GM19467 (cell line): ENCODE measurements around the gene CACNB2.

Experiments used
- ATAC-seq: cut with Tn5 transposase; IDR thresholded peaks from one replicate; pipeline ENCODE4 v1.9.1; 2021; ENCODE audit warnings: mild to moderate bottlenecking, moderate library complexity; ENCODE audit not compliant: unreplicated experiment

The CACNB2 gene

GRCh38 chr10:18328941-18329340 is 188.7 kb downstream of the CACNB2 start:
- no peak for ATAC-seq

GRCh38 chr10:18332048-18332447 is 191.8 kb downstream of the CACNB2 start:
- ATAC-seq: no peak

GRCh38 chr10:18332484-18332883 is 192.3 kb downstream of the CACNB2 start:
- no peak for ATAC-seq

- ATAC-seq: no peak
These were observed 193.4 kb downstream of the CACNB2 start for GRCh38 chr10:18333621-18334020.

- no peak for ATAC-seq
These were observed 194.1 kb downstream of the CACNB2 start for GRCh38 chr10:18334116-18334867.

- ATAC-seq: no peak
These were observed 200.3 kb downstream of the CACNB2 start for GRCh38 chr10:18340496-18341051.

GRCh38 chr10:18341055-18341454 is 200.8 kb downstream of the CACNB2 start:
- ATAC-seq: no peak

GRCh38 chr10:18343573-18343972 is 203.3 kb downstream of the CACNB2 start:
- no peak for ATAC-seq

DNA sequence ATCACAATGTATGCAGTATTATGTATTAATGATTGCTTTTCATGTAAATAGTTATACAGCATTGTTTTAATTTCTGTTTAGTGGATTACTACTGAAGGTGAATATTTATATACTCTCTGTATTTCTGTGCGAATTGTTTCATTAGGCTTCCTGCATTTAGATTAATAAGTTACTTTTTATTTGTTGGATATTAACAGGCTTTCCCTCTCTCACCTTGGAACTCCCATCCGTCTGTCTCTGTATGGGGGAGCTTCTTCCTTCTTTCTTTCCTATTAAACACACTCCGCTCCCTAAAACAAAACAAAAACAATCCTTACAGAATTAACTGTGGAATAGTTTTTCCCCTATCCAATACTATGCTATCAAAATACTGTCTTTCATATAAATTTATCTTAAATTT is 205.1 kb downstream of the CACNB2 start:
- ATAC-seq: no peak

DNA sequence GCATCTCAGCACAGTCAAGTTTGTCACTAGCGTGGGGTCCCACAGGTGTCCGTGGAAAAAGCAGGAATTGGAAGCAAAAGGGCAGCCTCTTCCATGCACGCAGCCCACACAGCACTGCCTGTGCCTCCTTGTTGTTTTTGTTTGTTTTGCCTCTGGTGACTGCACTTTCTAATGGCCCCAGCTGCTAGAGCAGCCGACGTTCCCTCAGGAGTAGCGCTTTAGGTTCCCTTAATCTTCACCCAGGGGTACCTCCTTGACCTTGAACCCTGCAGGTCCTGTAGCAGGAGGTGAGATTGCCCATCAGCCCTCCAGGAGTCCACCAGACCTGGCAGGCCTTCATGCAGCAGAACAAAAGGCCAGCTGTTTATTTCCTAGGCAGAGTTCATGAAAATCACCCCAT is 210.1 kb downstream of the CACNB2 start:
- ATAC-seq: no peak

GRCh38 chr10:18351421-18351820 is 211.2 kb downstream of the CACNB2 start:
- no peak for ATAC-seq

GRCh38 chr10:18352175-18352574 is 212.0 kb downstream of the CACNB2 start:
- ATAC-seq: no peak

DNA sequence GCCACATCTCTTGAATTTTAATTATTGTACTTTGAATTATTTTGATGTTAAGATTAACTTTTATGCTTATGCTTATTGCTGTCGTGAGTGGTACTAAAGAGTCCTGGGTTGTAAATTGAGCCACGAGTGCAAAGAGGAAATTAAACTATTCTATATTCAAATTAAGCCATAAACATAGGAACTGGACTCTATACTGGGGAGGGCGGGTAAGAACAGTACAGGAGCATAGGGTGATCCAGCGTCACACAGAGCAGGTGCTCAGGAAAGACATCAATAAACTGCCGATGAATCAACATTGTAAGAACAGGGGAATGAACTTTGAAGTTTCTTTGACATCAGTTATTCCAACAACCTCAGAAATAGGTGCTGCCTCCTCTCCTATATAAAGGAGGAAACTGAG is 219.6 kb downstream of the CACNB2 start:
- no peak for ATAC-seq

- no peak for ATAC-seq
These were observed 222.7 kb downstream of the CACNB2 start for GRCh38 chr10:18362892-18363291.

DNA sequence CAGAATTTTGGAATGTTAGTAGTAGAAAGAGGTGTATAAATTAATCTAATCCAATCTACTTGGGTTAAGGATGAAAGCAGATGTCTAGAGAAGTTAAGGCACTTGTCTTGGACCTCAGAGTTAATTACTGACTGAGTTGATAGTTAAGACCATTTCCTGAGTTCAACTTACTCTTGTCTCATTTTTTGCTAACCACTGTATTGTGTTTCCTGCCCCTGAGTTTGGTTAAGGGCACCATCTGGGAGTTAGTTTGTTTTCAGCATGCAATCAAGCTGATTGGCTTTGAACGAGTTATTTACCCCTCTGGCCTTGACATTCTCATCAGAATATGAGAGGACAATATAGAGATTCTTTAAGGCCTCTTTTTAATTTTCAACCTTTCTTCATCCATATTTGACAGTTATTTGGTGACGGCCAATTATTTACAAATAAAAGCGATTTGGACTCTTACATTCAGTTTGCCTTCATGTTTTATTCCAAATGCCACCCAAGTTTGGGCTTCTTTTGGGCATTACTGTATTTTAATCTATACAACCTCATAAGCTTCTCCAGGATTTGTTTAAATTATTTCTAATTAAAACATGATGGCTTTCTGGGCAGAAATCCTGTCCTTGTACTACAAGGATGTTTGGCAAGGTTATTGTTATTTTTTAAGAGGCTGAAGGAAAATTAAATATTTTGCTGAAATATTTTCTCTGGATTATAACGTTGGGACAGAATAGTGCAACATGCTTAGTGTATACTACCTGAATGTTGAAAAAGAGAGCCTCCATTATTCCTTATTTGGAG is 225.0 kb downstream of the CACNB2 start:
- peak; percentile 80 for ATAC-seq

DNA sequence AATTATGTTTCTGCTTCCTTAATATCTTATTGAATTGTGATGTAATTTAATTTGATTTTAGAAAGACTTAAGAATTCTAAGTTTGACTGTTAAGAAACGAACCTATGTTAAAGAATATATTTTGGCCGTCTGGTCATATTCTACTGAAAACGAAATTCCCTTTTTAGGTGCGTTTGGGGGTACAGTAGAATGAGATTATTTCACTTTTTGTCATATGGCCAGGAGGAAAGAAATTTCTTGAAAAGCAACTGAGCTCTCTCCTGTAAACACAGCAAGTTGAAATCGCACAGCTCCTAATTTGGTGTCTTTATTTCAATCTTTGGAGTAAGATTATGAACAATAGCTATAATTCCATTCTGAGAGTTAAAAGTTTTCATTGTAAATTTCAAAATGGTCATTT is 227.6 kb downstream of the CACNB2 start:
- no peak for ATAC-seq

DNA sequence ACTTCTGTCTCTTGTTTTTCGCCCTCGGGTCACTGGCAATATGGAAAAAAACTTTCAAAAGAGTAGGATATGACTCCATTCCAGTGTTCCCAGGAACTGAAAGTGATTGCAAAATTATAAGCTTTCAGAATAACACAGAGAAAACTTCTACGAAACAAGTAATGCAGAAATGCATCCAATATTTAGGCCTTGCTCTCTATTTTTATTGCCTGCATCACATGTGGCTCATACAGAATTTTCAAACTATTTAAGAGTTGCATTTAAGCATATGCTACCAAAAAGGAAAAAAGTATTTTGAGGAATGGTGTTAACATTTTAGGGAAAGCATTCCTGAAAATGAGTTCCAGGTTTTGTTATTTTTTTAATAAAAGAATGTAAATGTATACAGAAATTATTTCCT is 228.0 kb downstream of the CACNB2 start:
- ATAC-seq: no peak

- no peak for ATAC-seq
These were observed 228.5 kb downstream of the CACNB2 start for GRCh38 chr10:18368682-18369081.

GRCh38 chr10:18369859-18370473 is 229.7 kb downstream of the CACNB2 start:
- no peak for ATAC-seq

- no peak for ATAC-seq
These were observed 236.4 kb downstream of the CACNB2 start for GRCh38 chr10:18376650-18377049.

DNA sequence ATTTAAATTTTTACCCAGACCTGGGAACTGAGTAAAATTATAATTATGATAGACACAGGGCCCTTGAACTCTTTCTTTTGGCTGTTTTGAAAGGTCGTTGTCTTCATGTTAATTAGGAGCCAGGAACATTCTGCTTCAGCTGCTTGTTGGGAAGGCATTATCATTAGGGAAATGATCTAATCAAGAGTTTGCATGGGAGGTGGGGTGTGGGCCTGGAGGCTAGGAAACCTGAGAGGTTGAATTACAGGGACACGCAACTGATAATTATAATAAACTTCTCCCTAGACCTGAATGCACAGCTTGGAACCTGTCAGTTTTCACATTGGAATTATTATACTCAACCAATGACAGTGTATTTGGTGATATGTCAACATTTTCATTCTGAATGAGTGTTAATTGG is 237.7 kb downstream of the CACNB2 start:
- no peak for ATAC-seq

DNA sequence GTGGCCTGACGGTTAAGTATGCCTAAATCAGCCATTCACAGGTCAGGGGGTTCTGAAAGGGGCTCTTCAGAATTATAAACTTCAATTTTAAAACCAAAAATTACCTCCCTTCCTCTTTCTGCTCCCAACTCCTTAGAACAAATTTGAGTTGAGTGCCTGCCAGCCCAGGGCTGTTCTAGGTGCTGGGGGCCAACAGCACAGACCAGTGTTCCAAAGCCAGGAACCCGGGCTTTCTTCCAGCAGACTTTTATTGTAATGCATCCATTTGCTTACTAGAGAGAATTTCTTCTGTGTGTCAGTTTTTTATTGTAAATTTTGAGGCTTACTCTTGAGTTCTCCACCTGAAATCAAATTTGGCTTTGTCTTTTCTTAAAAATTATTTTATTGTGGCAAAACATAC is 238.5 kb downstream of the CACNB2 start:
- no peak for ATAC-seq
